HCT116 (cell line): ENCODE results near the gene SART1.

Source experiments
- CEBPB ChIP-seq: IDR thresholded peaks from 2 replicates; pipeline ENCODE4 v1.6.1; 2012; ENCODE audit warnings: low read depth
- ELF1 ChIP-seq: IDR thresholded peaks from 2 replicates; pipeline ENCODE4 v1.6.1; 2012; ENCODE audit warnings: low read depth, borderline replicate concordance
- EZH2 ChIP-seq: fragments of 200-600 bp; sonication (generic); IDR thresholded peaks from 2 replicates; pipeline ENCODE4 v1.6.1; 2017; ENCODE audit warnings: antibody characterized with exemption, mixed run types
- EZH2phosphoT487 ChIP-seq: fragments of 200-600 bp; IDR thresholded peaks from 2 replicates; pipeline ENCODE4 v1.6.1; 2018; ENCODE audit warnings: antibody characterized with exemption, borderline replicate concordance
- JUND ChIP-seq: IDR thresholded peaks from 2 replicates; pipeline ENCODE4 v1.6.1; 2012
- POLR2A ChIP-seq: IDR thresholded peaks from 2 replicates; pipeline ENCODE4 v1.7.0; 2011; ENCODE audit warnings: borderline replicate concordance; ENCODE audit not compliant: insufficient read depth, insufficient read length; ENCODE audit errors: extremely low read depth
- TCF7L2 ChIP-seq: IDR thresholded peaks from 2 replicates; pipeline ENCODE4 v1.7.0; 2011; ENCODE audit warnings: borderline replicate concordance, inconsistent platforms; ENCODE audit not compliant: insufficient read depth, insufficient read length; ENCODE audit errors: extremely low read depth
- YY1 ChIP-seq: IDR thresholded peaks from 2 replicates; pipeline ENCODE4 v1.6.1; 2011; ENCODE audit warnings: low read length, low read depth, moderate library complexity, mild to moderate bottlenecking; ENCODE audit not compliant: insufficient replicate concordance; ENCODE audit errors: extremely low read depth
- TF ChIP-seq, protein P1 (sequence below), 3 experiments: fragments of 200-600 bp in 1 of 3; sonication (generic) in 1 of 3; IDR thresholded peaks in 2 of 3; conservative IDR thresholded peaks in 1 of 3; 2 replicates each; pipeline ENCODE4 v1.5.1; 2012 to 2017; ENCODE audit warnings: low read depth in 2 of 3, low read length in 2 of 3, antibody characterized with exemption in 1 of 3, borderline replicate concordance in 1 of 3, control low read depth in 1 of 3, mild to moderate bottlenecking in 1 of 3, mixed read lengths in 1 of 3, mixed run types in 1 of 3, moderate library complexity in 1 of 3; ENCODE audit not compliant: insufficient read depth in 1 of 3
- TF ChIP-seq, protein P2 (sequence below): IDR thresholded peaks from 2 replicates; pipeline ENCODE4 v1.6.1; 2012
- TF ChIP-seq, protein P3 (sequence below): IDR thresholded peaks from 2 replicates; pipeline ENCODE4 v1.6.1; 2011; ENCODE audit warnings: mild to moderate bottlenecking, low read length, moderate library complexity; ENCODE audit not compliant: insufficient replicate concordance; ENCODE audit errors: extremely low read depth

DNA sequence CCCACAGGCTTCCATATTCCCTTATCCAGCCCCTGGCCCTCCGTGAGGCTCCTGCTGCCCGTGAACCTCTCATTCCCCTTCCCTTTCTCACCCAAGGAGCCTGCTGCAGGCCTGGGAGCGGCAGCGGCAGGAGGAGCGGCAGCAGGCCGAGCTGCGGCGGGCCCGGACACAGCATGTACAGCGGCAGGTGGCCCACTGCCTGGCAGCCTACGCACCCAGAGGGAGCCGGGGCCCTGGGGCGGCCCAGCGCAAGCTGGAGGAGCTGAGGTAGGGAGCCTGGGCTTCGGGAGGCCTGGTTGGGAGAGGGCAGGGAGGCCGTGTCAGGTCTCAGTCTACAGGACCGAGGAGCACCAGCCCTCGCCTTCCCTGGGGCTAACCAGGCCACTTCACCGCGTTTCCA is 8.1 kb upstream of the SART1 start:
- TF ChIP-seq, protein P1, sequence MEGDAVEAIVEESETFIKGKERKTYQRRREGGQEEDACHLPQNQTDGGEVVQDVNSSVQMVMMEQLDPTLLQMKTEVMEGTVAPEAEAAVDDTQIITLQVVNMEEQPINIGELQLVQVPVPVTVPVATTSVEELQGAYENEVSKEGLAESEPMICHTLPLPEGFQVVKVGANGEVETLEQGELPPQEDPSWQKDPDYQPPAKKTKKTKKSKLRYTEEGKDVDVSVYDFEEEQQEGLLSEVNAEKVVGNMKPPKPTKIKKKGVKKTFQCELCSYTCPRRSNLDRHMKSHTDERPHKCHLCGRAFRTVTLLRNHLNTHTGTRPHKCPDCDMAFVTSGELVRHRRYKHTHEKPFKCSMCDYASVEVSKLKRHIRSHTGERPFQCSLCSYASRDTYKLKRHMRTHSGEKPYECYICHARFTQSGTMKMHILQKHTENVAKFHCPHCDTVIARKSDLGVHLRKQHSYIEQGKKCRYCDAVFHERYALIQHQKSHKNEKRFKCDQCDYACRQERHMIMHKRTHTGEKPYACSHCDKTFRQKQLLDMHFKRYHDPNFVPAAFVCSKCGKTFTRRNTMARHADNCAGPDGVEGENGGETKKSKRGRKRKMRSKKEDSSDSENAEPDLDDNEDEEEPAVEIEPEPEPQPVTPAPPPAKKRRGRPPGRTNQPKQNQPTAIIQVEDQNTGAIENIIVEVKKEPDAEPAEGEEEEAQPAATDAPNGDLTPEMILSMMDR (IDR thresholded peaks at IDR 0.05 in 2 of 3, conservative IDR thresholded peaks at IDR 0.05 in 1 of 3; ENCODE audit: borderline replicate concordance in 1 of 3, insufficient read depth in 1 of 3, low read depth in 2 of 3, low read length in 2 of 3), result no peak
- TF ChIP-seq POLR2A, result no peak
- no peak for TF ChIP-seq EZH2
- no peak for TF ChIP-seq EZH2phosphoT487
- no peak for TF ChIP-seq TCF7L2
- TF ChIP-seq ELF1, result no peak
- TF ChIP-seq YY1, result no peak
- no peak for TF ChIP-seq JUND
- no peak for TF ChIP-seq CEBPB
- TF ChIP-seq, protein P2, sequence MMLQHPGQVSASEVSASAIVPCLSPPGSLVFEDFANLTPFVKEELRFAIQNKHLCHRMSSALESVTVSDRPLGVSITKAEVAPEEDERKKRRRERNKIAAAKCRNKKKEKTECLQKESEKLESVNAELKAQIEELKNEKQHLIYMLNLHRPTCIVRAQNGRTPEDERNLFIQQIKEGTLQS, result no peak
- TF ChIP-seq, protein P3, sequence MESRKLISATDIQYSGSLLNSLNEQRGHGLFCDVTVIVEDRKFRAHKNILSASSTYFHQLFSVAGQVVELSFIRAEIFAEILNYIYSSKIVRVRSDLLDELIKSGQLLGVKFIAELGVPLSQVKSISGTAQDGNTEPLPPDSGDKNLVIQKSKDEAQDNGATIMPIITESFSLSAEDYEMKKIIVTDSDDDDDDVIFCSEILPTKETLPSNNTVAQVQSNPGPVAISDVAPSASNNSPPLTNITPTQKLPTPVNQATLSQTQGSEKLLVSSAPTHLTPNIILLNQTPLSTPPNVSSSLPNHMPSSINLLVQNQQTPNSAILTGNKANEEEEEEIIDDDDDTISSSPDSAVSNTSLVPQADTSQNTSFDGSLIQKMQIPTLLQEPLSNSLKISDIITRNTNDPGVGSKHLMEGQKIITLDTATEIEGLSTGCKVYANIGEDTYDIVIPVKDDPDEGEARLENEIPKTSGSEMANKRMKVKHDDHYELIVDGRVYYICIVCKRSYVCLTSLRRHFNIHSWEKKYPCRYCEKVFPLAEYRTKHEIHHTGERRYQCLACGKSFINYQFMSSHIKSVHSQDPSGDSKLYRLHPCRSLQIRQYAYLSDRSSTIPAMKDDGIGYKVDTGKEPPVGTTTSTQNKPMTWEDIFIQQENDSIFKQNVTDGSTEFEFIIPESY, result no peak
